HFFc6 (cell line): ENCODE measurements around the gene LBP. TPM values are rescaled to one million over a fixed set of nuclear protein-coding genes. Genes with fewer than 3 reads are reported as not detected.
"Not testable (repeated sequence)": the region's sequence is repeated elsewhere in the genome, so short reads cannot be mapped to it uniquely, and the experiment has no call there.

Experiments used
- DNase-seq: peaks from one replicate; pipeline ENCODE4 v3.0.0-alpha.2; 2018
- H3K27ac Mint-ChIP-seq: 2 replicates; pipeline ENCODE4 v1.8.0; 2020; ENCODE audit warnings: mild to moderate bottlenecking, mixed read lengths
- H3K27me3 Mint-ChIP-seq: 2 replicates; pipeline ENCODE4 v1.8.0; 2021; ENCODE audit warnings: mild to moderate bottlenecking, moderate library complexity, mixed read lengths; ENCODE audit not compliant: insufficient read depth
- H3K36me3 Mint-ChIP-seq: 2 replicates; pipeline ENCODE4 v1.8.0; 2021; ENCODE audit warnings: low read depth, mixed read lengths
- H3K4me1 Mint-ChIP-seq: 2 replicates; pipeline ENCODE4 v1.8.0; 2020; ENCODE audit warnings: low read depth, mixed read lengths
- H3K4me3 Mint-ChIP-seq: 2 replicates; pipeline ENCODE4 v1.8.0; 2020; ENCODE audit warnings: mild to moderate bottlenecking, moderate library complexity, mixed read lengths
- H3K9me3 Mint-ChIP-seq: 2 replicates; pipeline ENCODE4 v1.8.0; 2020; ENCODE audit warnings: mild to moderate bottlenecking, mixed read lengths
- total RNA-seq, 6 experiments: library from RNA; stranded (reverse); fragmentation: NEBNext Ultra II Directional; extraction: Animal tissue kit (Norgen Biotek cat#: 25700); gene quantifications; 2 replicates in 1 of 6; 3 replicates in 5 of 6; pipeline ENCODE4 v1.2.3, GENCODE V29; 2021
- TF ChIP-seq, protein P1 (sequence below): fragments of 200-600 bp; sonication (generic); IDR thresholded peaks from 2 replicates; pipeline ENCODE4 v1.5.0; 2021; ENCODE audit warnings: antibody characterized with exemption, mild to moderate bottlenecking

LBP gene
- total RNA-seq, 6 experiments from 2014 or later, result not detected

DNA sequence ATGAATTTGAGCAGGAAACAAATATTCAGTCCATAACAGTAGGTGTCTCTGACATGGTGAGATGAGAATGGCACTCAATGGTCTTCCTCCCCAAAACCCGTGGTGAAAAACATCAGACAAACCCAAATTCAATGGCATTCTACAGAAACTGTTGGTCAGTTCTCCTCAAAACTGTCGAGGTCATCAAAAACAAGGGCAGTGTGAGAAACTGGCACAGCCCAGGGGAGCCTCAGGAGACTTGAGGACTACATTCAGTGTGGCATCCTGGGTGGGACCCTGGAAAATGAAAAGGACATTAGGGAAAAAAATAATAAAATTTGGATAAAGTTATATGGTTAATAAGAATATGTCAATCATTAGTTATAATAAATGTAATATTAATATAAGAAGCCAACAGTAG is 40.6 kb downstream of the LBP start:
- no peak overlapping the region for H3K4me3 Mint-ChIP-seq
- DNase-seq, result no peak
- no peak overlapping the region for H3K27ac Mint-ChIP-seq
- H3K36me3 Mint-ChIP-seq, result no peaks in the 10 kb centered on the region
- TF ChIP-seq, protein P1, sequence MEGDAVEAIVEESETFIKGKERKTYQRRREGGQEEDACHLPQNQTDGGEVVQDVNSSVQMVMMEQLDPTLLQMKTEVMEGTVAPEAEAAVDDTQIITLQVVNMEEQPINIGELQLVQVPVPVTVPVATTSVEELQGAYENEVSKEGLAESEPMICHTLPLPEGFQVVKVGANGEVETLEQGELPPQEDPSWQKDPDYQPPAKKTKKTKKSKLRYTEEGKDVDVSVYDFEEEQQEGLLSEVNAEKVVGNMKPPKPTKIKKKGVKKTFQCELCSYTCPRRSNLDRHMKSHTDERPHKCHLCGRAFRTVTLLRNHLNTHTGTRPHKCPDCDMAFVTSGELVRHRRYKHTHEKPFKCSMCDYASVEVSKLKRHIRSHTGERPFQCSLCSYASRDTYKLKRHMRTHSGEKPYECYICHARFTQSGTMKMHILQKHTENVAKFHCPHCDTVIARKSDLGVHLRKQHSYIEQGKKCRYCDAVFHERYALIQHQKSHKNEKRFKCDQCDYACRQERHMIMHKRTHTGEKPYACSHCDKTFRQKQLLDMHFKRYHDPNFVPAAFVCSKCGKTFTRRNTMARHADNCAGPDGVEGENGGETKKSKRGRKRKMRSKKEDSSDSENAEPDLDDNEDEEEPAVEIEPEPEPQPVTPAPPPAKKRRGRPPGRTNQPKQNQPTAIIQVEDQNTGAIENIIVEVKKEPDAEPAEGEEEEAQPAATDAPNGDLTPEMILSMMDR, result no peak
- H3K4me1 Mint-ChIP-seq, result no peaks in the 10 kb centered on the region
- H3K27me3 Mint-ChIP-seq, result peaks cover 30% of the 10 kb centered on the region
- H3K9me3 Mint-ChIP-seq, result no peaks in the 10 kb centered on the region

DNA sequence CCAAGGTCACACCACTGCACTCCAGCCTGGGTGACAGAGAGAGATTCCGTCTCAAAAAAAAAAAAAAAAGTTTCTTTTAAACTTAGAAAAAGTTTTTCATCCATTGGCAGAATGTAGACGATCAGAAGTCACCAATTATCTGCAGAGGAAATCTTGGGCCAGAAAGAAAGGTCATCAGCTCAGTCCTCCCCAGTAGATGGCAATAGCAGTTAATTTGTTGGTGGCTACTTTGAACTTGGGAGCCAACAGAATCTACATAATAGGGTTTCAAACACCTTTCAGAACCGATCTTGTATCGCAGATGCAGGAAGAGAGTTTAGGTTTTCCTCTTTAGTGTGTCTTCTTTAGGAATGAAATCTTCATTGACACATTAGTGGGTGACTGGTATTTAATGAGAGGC is 41.7 kb downstream of the LBP start:
- H3K36me3 Mint-ChIP-seq, result no peaks in the 10 kb centered on the region
- H3K27me3 Mint-ChIP-seq, result peaks cover 27% of the 10 kb centered on the region
- no peaks in the 10 kb centered on the region for H3K9me3 Mint-ChIP-seq
- no peaks in the 10 kb centered on the region for H3K4me1 Mint-ChIP-seq
- H3K27ac Mint-ChIP-seq, result no peak overlapping the region
- no peak overlapping the region for H3K4me3 Mint-ChIP-seq
- TF ChIP-seq, protein P1, result no peak; the same call in 1 of the 2 replicates
- no peak for DNase-seq

DNA sequence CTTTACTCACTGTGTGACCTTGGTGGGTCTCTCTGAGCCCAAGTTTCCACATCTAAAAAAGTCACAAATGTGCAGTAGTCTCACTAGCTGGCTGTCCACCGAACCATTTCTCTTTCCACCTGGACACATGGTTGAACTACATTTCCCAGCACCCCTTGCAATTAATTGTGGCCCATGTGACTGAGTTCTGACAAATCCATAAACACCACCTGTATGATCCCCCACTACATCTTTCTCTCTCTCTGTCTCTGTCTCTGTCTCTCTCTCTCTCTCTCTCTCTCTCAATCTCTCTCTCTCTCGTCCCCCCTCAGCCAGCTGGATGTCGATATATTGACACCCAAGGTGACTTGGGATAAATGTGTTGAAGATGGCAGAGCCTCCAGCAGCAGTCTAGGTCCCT is 46.1 kb downstream of the LBP start:
- no peaks in the 10 kb centered on the region for H3K9me3 Mint-ChIP-seq
- DNase-seq, result no peak
- H3K27ac Mint-ChIP-seq, result no peak overlapping the region
- TF ChIP-seq, protein P1, result no peak
- peaks cover 8% of the 10 kb centered on the region; the same call in 1 of the 2 replicates for H3K4me1 Mint-ChIP-seq
- H3K4me3 Mint-ChIP-seq, result no peak overlapping the region
- no peaks in the 10 kb centered on the region for H3K36me3 Mint-ChIP-seq
- peaks cover 19% of the 10 kb centered on the region for H3K27me3 Mint-ChIP-seq

DNA sequence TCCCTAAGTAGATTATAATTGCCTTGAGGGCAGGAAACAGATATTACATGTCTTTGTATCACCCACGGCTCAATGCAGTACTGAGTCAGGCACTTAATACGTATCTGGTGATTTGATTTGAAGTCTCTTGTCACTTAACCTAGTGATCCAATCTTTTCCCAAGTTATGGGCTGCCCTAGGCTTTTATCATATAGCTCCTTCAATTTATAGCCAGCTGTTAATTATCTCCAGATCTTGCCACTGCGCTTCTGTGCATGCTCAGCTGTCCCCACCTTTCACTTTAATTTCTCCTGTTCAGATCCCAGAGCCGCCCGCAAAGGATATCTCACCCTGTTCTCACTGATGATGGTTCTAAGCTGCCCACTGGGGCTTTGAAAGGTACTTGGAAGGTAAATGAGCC is 47.0 kb downstream of the LBP start:
- peaks cover 8% of the 10 kb centered on the region; the same call in 1 of the 2 replicates for H3K4me1 Mint-ChIP-seq
- TF ChIP-seq, protein P1, result no peak
- peaks cover 15% of the 10 kb centered on the region for H3K27me3 Mint-ChIP-seq
- no peak overlapping the region for H3K27ac Mint-ChIP-seq
- H3K4me3 Mint-ChIP-seq, result no peak overlapping the region
- no peaks in the 10 kb centered on the region for H3K36me3 Mint-ChIP-seq
- DNase-seq, result no peak
- no peaks in the 10 kb centered on the region for H3K9me3 Mint-ChIP-seq

DNA sequence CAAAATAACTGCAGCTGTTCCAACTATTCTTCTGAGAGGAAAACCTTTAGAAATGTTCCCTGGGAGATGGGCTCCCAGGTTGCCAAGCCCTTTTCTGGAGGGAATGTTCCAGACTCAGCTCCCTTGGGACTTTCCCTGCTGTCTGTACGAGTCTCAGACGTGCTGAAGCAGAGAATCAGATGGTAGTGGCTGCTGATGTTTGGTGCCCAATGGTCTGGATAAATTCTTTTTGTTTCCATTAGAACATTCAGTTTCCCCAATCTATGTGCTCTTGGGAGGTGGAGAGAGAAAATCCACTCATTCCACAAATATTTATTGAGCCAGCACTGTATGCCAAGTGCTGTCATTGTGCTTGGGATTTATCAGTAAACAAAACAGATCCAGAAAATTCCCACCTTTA is 48.9 kb downstream of the LBP start:
- DNase-seq, result peak; percentile 8
- Mint-ChIP-seq H3K4me1 (peaks cover 8% of the 10 kb centered on the region; the same call in 1 of the 2 replicates), H3K27me3 (peaks cover 4% of the 10 kb centered on the region), H3K4me3 (no peak overlapping the region), H3K36me3 (no peaks in the 10 kb centered on the region), H3K27ac (no peak overlapping the region), H3K9me3 (no peaks in the 10 kb centered on the region)
- TF ChIP-seq, protein P1, result no peak

DNA sequence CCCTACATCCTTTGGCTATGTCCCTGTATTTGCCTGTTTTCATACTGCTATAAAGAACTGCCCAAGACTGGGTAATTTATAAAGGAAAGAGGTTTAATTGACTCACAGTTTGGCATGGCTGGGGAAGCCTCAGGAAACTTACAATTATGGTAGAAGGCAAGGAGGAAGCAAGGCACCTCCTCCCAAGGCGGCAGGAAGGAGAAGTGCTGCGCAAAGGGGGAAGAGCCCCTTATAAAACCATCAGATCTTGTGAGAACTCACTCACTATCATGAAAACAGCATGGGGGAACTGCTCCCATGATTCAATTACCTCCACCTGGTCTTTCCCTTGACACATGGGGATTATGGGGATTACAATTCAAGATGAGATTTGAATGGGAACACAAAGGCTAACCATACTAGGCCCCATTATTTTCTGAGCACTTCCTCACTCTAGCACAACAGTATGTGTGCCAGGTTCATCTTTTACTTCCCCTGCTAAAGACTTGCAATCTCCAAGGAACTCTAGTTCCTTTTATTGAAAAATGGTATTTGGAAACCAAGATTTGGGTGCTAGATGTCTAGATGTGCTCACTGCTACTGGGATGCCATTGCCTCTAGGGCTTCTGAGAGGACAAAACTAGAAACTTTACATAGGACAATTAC is 49.6 kb downstream of the LBP start:
- not testable (repeated sequence) for H3K36me3 Mint-ChIP-seq, H3K9me3 Mint-ChIP-seq, DNase-seq, H3K27me3 Mint-ChIP-seq, H3K27ac Mint-ChIP-seq, H3K4me1 Mint-ChIP-seq, H3K4me3 Mint-ChIP-seq
